Measurements from ENCODE around the gene PPAT.

DNA sequence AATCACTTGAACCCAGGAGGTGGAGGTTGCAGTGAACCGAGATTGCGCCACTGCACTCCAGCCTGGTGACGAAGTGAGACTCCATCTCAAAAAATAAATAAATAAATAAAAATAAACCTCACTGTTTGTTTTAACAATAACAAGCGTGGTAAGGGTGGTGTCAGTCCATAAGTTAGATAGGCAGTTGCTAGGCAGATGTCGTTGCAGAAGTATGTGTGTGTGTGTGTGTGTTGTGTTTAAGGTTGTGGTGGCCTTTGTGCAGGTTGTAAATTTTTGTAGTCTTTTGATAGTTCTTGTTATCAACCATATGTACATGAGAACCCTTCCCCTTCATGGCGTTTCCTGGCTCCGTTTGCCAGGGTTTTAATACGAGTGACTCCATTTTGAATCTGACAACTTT, 44.1 kb downstream of the PPAT start:
- no peak for TF ChIP-seq CTCF (IDR thresholded peaks at IDR 0.05)
- TF ChIP-seq POLR2A (IDR thresholded peaks at IDR 0.05), result no peak
